ENCODE measurements around the gene ERP27. TPM values are rescaled to one million over a fixed set of nuclear protein-coding genes. Genes with fewer than 3 reads are reported as not detected.

The ERP27 gene
- total and polyA plus RNA-seq, 9 donors = 0.09 to 1.2 (median 0.48) TPM

GRCh38 chr12:14893506-14894250 is 44.7 kb downstream of the ERP27 start:
- no peak overlapping the region for H3K4me3 ChIP-seq (ENCODE audit: low read length)
- H3K4me1 ChIP-seq (ENCODE audit: control insufficient read depth, insufficient read depth, low read length) = peaks cover 8% of the 10 kb centered on the region
- WGBS (ENCODE audit: insufficient coverage) = no CpG with 5 or more reads among the region's 5 CpGs
- H3K27ac ChIP-seq (ENCODE audit: low read length) = peak overlapping the region; percentile 65
- no peaks in the 10 kb centered on the region for H3K9me3 ChIP-seq (replicated peaks; ENCODE audit: control insufficient read depth, low read depth, low read length)
- peak; percentile 94 for DNase-seq
- no peaks in the 10 kb centered on the region for H3K36me3 ChIP-seq (ENCODE audit: control insufficient read depth, insufficient read depth, low read length)
- no peaks in the 10 kb centered on the region for H3K27me3 ChIP-seq (ENCODE audit: control insufficient read depth, insufficient read depth, low read length)

- no CpG with 5 or more reads among the region's 7 CpGs for WGBS (ENCODE audit: insufficient coverage)
- Histone ChIP-seq H3K4me1 (ENCODE audit: control insufficient read depth, insufficient read depth, low read length) (peaks cover 8% of the 10 kb centered on the region), H3K4me3 (ENCODE audit: low read length) (no peak overlapping the region)
Observed at GRCh38 chr12:14892726-14893505, 45.4 kb downstream of the ERP27 start.

DNA sequence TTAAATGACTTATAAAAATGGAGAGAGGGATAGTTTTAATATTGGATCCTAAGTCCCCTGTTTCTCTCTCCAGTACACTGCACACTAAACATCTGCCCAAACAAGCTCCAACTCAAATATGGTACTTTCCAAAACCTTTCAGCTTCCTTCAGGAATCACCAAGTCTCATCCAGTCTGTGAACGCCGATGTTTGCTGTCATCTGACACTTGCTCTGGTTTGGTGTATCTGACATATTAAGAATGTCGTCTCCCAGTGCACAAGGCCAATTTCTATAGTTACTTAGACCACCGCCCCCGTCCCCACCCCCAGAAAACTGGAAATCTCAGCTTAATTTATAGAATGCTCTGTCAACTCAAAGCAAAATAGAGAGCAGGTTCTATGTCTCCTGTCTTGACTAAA is 47.6 kb downstream of the ERP27 start:
- DNase-seq = no peak
- Histone ChIP-seq H3K9me3 (replicated peaks; ENCODE audit: control insufficient read depth, low read depth, low read length) (no peaks in the 10 kb centered on the region), H3K27ac (ENCODE audit: low read length) (no peak overlapping the region), H3K36me3 (ENCODE audit: control insufficient read depth, insufficient read depth, low read length) (no peaks in the 10 kb centered on the region), H3K4me1 (ENCODE audit: control insufficient read depth, insufficient read depth, low read length) (peaks cover 13% of the 10 kb centered on the region), H3K4me3 (ENCODE audit: low read length) (no peak overlapping the region), H3K27me3 (ENCODE audit: control insufficient read depth, insufficient read depth, low read length) (no peaks in the 10 kb centered on the region)
- WGBS (ENCODE audit: insufficient coverage) = no CpG with 5 or more reads among the region's 5 CpGs

More at GRCh38 chr12:14892726-14893505, 45.4 kb downstream of the ERP27 start:
- no peaks in the 10 kb centered on the region for H3K9me3 ChIP-seq (replicated peaks; ENCODE audit: control insufficient read depth, low read depth, low read length)
- no peaks in the 10 kb centered on the region for H3K36me3 ChIP-seq (ENCODE audit: control insufficient read depth, insufficient read depth, low read length)
- peak; percentile 93 for DNase-seq
- H3K27ac ChIP-seq (ENCODE audit: low read length) = peak overlapping the region; percentile 65
- no peaks in the 10 kb centered on the region for H3K27me3 ChIP-seq (ENCODE audit: control insufficient read depth, insufficient read depth, low read length)

DNA sequence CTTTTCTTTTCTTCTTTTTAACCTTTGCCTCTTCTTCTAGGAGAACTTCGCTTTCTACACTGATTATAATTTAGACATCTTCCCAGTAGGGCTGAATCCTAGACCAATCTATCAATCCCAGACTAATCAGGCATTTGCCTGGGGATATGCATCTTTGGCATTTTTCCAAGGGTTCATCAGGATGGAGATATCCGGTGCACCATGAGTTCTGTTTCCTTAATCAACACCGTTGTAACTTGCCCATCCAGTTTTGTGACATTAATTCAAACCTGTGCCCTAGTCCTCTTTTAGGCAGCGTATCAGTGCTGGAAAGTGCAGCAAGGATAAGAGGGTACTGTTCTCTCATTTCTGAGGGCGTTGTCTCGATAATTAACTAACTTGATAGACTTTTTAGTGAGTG is 52.1 kb downstream of the ERP27 start:
- no peaks in the 10 kb centered on the region for H3K27me3 ChIP-seq (ENCODE audit: control insufficient read depth, insufficient read depth, low read length)
- H3K4me1 ChIP-seq (ENCODE audit: control insufficient read depth, insufficient read depth, low read length) = peaks cover 15% of the 10 kb centered on the region
- no peaks in the 10 kb centered on the region for H3K9me3 ChIP-seq (replicated peaks; ENCODE audit: control insufficient read depth, low read depth, low read length)
- no peak overlapping the region for H3K4me3 ChIP-seq (ENCODE audit: low read length)
- DNase-seq = peak; percentile 45
- WGBS (ENCODE audit: insufficient coverage) = 78% methylated on average over 3 of the region's 6 CpGs
- H3K36me3 ChIP-seq (ENCODE audit: control insufficient read depth, insufficient read depth, low read length) = no peaks in the 10 kb centered on the region
- H3K27ac ChIP-seq (ENCODE audit: low read length) = peak overlapping the region; percentile 91

GRCh38 chr12:14885718-14886221 is 52.6 kb downstream of the ERP27 start, which contains the start of gene MGP:
Gene MGP, minus strand, starts transcription at chr12:14885854. Its CDS starts 63 bp downstream, at chr12:14885791.
- Histone ChIP-seq H3K27ac (ENCODE audit: low read length) (peak within 1 kb of the TSS; percentile 91), H3K9me3 (replicated peaks; ENCODE audit: control insufficient read depth, low read depth, low read length) (no peaks in the 10 kb centered on the region), H3K4me3 (ENCODE audit: low read length) (peak within 1 kb of the TSS; percentile 37), H3K4me1 (ENCODE audit: control insufficient read depth, insufficient read depth, low read length) (peaks cover 15% of the 10 kb centered on the region), H3K27me3 (ENCODE audit: control insufficient read depth, insufficient read depth, low read length) (no peaks in the 10 kb centered on the region), H3K36me3 (ENCODE audit: control insufficient read depth, insufficient read depth, low read length) (no peaks in the 10 kb centered on the region)
- DNase-seq = peak; percentile 95
- WGBS (ENCODE audit: insufficient coverage) = 29% methylated on average over 3 of the region's 6 CpGs

DNA sequence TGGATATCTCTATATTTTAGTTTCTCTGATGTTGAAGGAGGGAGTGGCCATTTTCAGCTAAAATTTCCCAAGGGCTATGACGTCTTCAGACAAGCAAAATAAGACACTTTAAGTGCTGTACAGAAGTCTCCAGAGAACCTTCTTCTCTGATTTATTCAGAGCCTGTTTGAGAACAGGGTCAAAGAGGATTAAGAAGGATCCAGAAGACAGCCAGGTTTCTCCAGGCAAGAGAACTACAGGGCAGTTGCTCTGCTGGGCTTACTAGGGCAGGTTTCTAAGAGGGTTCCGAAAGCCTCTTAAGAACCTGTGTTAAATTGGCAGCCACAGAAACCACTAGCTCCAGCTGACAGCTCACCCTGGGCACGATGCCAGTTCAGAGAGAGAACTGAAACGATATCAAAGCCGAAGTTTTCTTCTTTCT is 53.9 kb downstream of the ERP27 start:
- H3K36me3 ChIP-seq (ENCODE audit: control insufficient read depth, insufficient read depth, low read length) = no peaks in the 10 kb centered on the region
- H3K27me3 ChIP-seq (ENCODE audit: control insufficient read depth, insufficient read depth, low read length) = no peaks in the 10 kb centered on the region
- DNase-seq = peak; percentile 97
- peak overlapping the region; percentile 37 for H3K4me3 ChIP-seq (ENCODE audit: low read length)
- no CpG with 5 or more reads among the region's 5 CpGs for WGBS (ENCODE audit: insufficient coverage)
- H3K27ac ChIP-seq (ENCODE audit: low read length) = peak overlapping the region; percentile 91
- no peaks in the 10 kb centered on the region for H3K9me3 ChIP-seq (replicated peaks; ENCODE audit: control insufficient read depth, low read depth, low read length)
- peaks cover 15% of the 10 kb centered on the region for H3K4me1 ChIP-seq (ENCODE audit: control insufficient read depth, insufficient read depth, low read length)

DNA sequence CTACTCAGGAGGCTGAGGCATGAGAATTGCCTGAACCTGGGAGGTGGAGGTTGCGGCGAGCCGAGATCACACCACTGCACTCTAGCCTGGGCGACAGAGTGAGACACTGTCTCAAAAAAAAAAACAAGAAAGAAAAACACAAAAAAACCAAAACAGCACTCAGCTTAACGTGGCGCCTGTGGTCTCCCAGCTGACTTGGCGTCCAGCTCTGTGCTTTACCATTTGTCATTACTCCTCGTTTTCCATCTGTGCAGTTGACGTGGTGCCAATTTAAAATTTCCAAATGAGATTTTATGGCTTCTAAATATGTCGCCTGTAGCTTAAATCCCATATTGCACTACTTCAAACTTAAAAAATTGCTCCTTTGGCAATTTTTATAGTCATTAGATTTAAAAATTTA is 54.7 kb downstream of the ERP27 start:
- H3K27me3 ChIP-seq (ENCODE audit: control insufficient read depth, insufficient read depth, low read length) = no peaks in the 10 kb centered on the region
- no peaks in the 10 kb centered on the region for H3K36me3 ChIP-seq (ENCODE audit: control insufficient read depth, insufficient read depth, low read length)
- H3K4me1 ChIP-seq (ENCODE audit: control insufficient read depth, insufficient read depth, low read length) = peaks cover 15% of the 10 kb centered on the region
- 27% methylated on average over 4 of the region's 10 CpGs for WGBS (ENCODE audit: insufficient coverage)
- H3K27ac ChIP-seq (ENCODE audit: low read length) = peak overlapping the region; percentile 91
- H3K9me3 ChIP-seq (replicated peaks; ENCODE audit: control insufficient read depth, low read depth, low read length) = no peaks in the 10 kb centered on the region
- peak; percentile 98 for DNase-seq
- H3K4me3 ChIP-seq (ENCODE audit: low read length) = no peak overlapping the region

- Histone ChIP-seq H3K4me3 (ENCODE audit: low read length) (no peak overlapping the region), H3K9me3 (replicated peaks; ENCODE audit: control insufficient read depth, low read depth, low read length) (no peaks in the 10 kb centered on the region), H3K36me3 (ENCODE audit: control insufficient read depth, insufficient read depth, low read length) (no peaks in the 10 kb centered on the region), H3K27me3 (ENCODE audit: control insufficient read depth, insufficient read depth, low read length) (no peaks in the 10 kb centered on the region), H3K27ac (ENCODE audit: low read length) (no peak overlapping the region), H3K4me1 (ENCODE audit: control insufficient read depth, insufficient read depth, low read length) (peaks cover 9% of the 10 kb centered on the region)
- no CpG with 5 or more reads among the region's 6 CpGs for WGBS (ENCODE audit: insufficient coverage)
- DNase-seq = no peak
Observed at GRCh38 chr12:14880890-14881453, 57.4 kb downstream of the ERP27 start.

DNA sequence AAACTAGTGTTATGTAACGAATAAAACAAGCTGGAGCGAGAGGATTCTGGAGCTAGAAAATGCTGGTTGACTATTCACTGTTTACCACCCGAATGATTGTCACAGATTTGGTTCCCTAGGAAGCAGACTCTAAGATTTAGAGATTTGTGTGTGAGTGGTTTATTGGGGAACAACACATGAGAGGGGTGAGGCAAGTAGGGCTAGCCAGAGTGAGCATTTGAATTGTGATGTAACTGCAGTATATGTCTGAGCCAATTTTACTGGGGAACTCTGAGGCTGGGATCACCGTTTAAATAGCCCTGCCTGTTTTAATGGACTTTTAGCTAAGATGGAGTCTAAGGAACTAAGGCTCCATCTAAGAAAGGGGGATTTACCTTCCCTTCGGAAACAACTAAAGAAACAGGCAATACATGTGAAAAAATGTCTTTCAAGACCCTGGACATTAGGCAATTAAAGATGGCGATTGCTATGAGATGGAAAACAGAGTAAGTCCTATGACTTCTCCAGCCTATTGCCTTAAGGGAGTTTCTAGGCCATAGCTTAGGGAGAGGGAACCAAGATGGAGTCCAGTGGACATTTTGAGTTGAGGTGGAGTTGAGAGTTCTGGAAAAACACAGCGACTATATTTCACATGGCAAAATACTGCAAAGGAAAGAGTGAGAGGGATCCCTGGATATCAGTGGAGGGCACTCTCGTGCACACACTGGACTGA is 59.0 kb downstream of the ERP27 start:
- no peak for DNase-seq
- H3K9me3 ChIP-seq (replicated peaks; ENCODE audit: control insufficient read depth, low read depth, low read length) = no peaks in the 10 kb centered on the region
- H3K27ac ChIP-seq (ENCODE audit: low read length) = no peak overlapping the region
- no peaks in the 10 kb centered on the region for H3K36me3 ChIP-seq (ENCODE audit: control insufficient read depth, insufficient read depth, low read length)
- H3K4me1 ChIP-seq (ENCODE audit: control insufficient read depth, insufficient read depth, low read length) = peaks cover under 1% of the 10 kb centered on the region
- no peaks in the 10 kb centered on the region for H3K27me3 ChIP-seq (ENCODE audit: control insufficient read depth, insufficient read depth, low read length)
- no peak overlapping the region for H3K4me3 ChIP-seq (ENCODE audit: low read length)
- WGBS (ENCODE audit: insufficient coverage) = 76% methylated on average over 6 of the region's 8 CpGs

Data from muscle of leg (tissue), 11 donors.